Suprapubic skin (tissue), 4 donors: ENCODE results near the gene UBE2QL1. TPM values are rescaled to one million over a fixed set of nuclear protein-coding genes. Genes with fewer than 3 reads are reported as not detected.

Experiments used
- DNase-seq, 2 donors: peaks; one replicate each; pipeline ENCODE4 v3.0.0-alpha.2; 2019; ENCODE audit warnings: low spot score in 2 of 2
- H3K27ac ChIP-seq: fragments of 200-600 bp; sonication (generic); one replicate; pipeline ENCODE4 v1.5.1; 2019
- H3K27me3 ChIP-seq: fragments of 200-600 bp; sonication (generic); one replicate; pipeline ENCODE4 v1.5.1; 2019
- H3K36me3 ChIP-seq: fragments of 200-600 bp; sonication (generic); one replicate; pipeline ENCODE4 v1.5.1; 2019
- H3K4me1 ChIP-seq: fragments of 200-600 bp; sonication (generic); one replicate; pipeline ENCODE4 v1.5.1; 2019
- H3K4me3 ChIP-seq: fragments of 200-600 bp; sonication (generic); one replicate; pipeline ENCODE4 v1.5.1; 2019; ENCODE audit warnings: mild to moderate bottlenecking
- H3K9me3 ChIP-seq: fragments of 200-600 bp; sonication (generic); one replicate; pipeline ENCODE4 v1.5.1; 2019
- EP300 ChIP-seq: sonication (generic); formaldehyde crosslinking; IDR thresholded peaks from one replicate; pipeline ENCODE4 v1.6.1; 2017; ENCODE audit warnings: antibody characterized with exemption
- POLR2A ChIP-seq, 2 donors: fragments of 450-650 bp; IDR thresholded peaks; one replicate each; pipeline ENCODE4 v1.6.1; 2017; ENCODE audit warnings: antibody characterized with exemption in 2 of 2, mild to moderate bottlenecking in 2 of 2, moderate library complexity in 2 of 2
- POLR2AphosphoS5 ChIP-seq, 3 donors: sonication (generic); formaldehyde crosslinking; IDR thresholded peaks; one replicate each; pipeline ENCODE4 v1.6.1; 2017; ENCODE audit warnings: antibody characterized with exemption in 3 of 3
- WGBS: methylation state at CpG from one replicate; pipeline ENCODE4 v1.1.5; 2018; 5-methylcytosine and 5-hydroxymethylcytosine counted together
- total RNA-seq, 4 donors: library from RNA; depleted of rRNA; stranded (reverse); fragments of >200 nt; gene quantifications; one replicate each; pipeline ENCODE4 v1.1.0, GENCODE V29; 2016
- TF ChIP-seq, protein P1 (sequence below), 2 donors: fragments of 200-600 bp in 1 of 2; fragments of 450-650 bp in 1 of 2; sonication (generic) in 1 of 2; IDR thresholded peaks; one replicate each; pipeline ENCODE4 v1.5.1; 2016 to 2019; ENCODE audit warnings: antibody characterized with exemption in 2 of 2, mild to moderate bottlenecking in 1 of 2, moderate library complexity in 1 of 2

Gene UBE2QL1
- total RNA-seq, 4 donors from 2014 or later: 1.1 to 5.0 (median 3.2) TPM

DNA sequence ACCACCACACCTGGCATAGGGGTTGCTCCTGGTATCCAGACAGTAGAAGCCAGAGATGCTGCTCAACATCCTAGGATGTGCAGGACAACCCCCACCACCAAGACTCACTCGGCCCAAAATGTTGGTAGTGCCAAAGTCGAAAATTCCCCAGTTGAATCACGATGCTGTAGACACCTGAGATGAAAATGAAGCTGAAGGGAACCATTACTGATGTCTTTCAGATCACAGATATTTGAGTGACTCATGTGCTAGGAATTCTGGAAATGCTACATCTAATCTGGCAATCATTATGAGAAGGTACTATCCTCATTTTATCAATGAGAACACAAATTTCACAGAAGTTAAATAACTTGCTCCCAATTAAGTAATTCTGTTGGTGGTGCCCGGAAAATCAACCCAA lies 21.0 kb upstream of the UBE2QL1 start:
- TF ChIP-seq EP300 (no peak), POLR2AphosphoS5 (IDR thresholded peaks at IDR 0.05) (no peak), POLR2A (IDR thresholded peaks at IDR 0.05) (no peak)
- TF ChIP-seq, protein P1, sequence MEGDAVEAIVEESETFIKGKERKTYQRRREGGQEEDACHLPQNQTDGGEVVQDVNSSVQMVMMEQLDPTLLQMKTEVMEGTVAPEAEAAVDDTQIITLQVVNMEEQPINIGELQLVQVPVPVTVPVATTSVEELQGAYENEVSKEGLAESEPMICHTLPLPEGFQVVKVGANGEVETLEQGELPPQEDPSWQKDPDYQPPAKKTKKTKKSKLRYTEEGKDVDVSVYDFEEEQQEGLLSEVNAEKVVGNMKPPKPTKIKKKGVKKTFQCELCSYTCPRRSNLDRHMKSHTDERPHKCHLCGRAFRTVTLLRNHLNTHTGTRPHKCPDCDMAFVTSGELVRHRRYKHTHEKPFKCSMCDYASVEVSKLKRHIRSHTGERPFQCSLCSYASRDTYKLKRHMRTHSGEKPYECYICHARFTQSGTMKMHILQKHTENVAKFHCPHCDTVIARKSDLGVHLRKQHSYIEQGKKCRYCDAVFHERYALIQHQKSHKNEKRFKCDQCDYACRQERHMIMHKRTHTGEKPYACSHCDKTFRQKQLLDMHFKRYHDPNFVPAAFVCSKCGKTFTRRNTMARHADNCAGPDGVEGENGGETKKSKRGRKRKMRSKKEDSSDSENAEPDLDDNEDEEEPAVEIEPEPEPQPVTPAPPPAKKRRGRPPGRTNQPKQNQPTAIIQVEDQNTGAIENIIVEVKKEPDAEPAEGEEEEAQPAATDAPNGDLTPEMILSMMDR (IDR thresholded peaks at IDR 0.05): no peak
- no peak overlapping the region for H3K4me3 ChIP-seq
- peaks cover 14% of the 10 kb centered on the region for H3K27me3 ChIP-seq
- 54% methylated on average over 4 of the region's 4 CpGs for WGBS
- no peaks in the 10 kb centered on the region for H3K4me1 ChIP-seq
- no peaks in the 10 kb centered on the region for H3K9me3 ChIP-seq
- H3K27ac ChIP-seq: no peak overlapping the region
- no peak for DNase-seq
- no peaks in the 10 kb centered on the region for H3K36me3 ChIP-seq

DNA sequence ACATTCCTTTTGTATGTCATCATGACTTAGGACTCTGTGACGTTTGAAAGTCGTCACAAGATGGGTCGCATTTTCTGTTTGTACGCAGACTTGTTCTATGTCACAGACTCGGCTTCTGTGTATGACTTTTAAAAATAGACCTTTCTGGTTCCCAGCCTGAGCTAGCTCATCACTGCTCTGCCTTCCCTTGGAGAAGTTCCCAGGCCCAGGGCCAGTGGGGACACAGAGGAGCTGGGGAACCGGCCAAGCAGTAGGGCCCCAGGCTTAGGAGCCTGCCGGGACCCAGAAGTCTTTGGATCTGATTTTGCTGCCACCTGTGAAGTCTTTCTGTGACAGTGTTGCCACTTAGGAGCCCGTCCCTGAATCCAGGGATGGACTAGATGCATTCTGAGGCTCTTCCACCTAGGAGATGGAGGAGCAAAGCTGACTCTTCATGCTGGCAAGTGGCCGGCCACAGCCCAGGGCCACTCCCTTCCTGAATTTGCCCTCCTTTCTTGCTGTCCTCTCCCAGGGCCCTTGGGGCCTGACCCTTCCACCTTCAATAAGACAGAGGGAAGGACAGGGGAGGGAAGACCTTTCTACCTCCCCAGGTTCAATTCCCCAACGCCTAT lies 18.1 kb upstream of the UBE2QL1 start:
- no peaks in the 10 kb centered on the region for H3K9me3 ChIP-seq
- H3K27me3 ChIP-seq: peaks cover 14% of the 10 kb centered on the region
- no peaks in the 10 kb centered on the region for H3K36me3 ChIP-seq
- no peak overlapping the region for H3K4me3 ChIP-seq
- no peaks in the 10 kb centered on the region for H3K4me1 ChIP-seq
- TF ChIP-seq, protein P1 (IDR thresholded peaks at IDR 0.05): no peak
- no peak for TF ChIP-seq POLR2AphosphoS5 (IDR thresholded peaks at IDR 0.05)
- no peak for TF ChIP-seq POLR2A (IDR thresholded peaks at IDR 0.05)
- TF ChIP-seq EP300: no peak
- H3K27ac ChIP-seq: no peak overlapping the region
- DNase-seq: no peak
- WGBS: 37% methylated on average over 9 of the region's 10 CpGs

DNA sequence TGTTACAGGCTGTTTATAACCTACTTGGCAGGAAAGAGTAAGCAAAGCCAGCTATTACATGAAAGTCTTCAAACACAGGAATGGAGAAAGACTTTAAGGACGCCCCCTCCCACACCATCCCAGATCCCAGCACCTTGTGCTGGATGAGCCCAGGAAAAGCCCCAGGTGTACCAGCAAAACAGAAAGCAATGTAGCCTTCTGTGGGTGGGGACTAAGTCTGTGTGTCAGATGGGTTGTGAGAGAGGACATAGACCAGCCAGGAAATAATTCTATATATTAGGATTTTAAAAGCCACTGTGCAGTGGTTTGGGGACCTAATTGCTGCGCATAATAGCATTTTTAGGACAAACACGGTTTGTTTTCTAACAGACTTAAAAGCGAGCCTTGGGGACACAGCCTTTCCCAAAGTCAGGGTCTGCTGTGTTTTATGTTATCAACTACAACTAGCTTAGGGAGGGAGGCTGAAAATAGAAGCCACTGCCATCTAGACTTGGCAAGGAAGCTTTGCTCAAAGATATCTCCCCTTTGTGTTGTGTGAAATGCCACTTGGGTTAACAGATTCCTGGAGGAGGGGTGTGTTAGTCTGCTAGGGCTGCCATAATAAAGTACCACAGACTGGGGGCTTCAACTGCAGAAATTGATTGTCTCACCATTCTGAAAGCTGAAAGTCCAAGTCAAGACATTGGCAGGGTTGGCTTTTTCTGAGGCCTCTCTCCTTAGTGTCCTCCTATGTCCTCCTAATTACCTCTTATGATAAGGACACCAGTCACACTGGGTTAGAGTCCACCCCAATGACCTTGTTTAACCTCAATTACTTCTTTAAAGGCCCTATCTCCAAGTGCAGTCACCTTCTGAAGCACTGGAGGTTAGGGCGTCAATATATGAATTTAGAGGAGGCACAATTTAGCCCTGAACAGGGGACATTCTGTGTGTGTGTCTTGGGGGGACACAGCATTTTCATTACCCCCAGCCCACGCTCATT lies 17.2 kb upstream of the UBE2QL1 start:
- WGBS: 82% methylated on average over 6 of the region's 6 CpGs
- TF ChIP-seq, protein P1 (IDR thresholded peaks at IDR 0.05): no peak
- Histone ChIP-seq H3K9me3 (no peaks in the 10 kb centered on the region), H3K27ac (no peak overlapping the region), H3K4me1 (no peaks in the 10 kb centered on the region), H3K4me3 (no peak overlapping the region), H3K36me3 (no peaks in the 10 kb centered on the region), H3K27me3 (peaks cover 14% of the 10 kb centered on the region)
- DNase-seq: no peak

DNA sequence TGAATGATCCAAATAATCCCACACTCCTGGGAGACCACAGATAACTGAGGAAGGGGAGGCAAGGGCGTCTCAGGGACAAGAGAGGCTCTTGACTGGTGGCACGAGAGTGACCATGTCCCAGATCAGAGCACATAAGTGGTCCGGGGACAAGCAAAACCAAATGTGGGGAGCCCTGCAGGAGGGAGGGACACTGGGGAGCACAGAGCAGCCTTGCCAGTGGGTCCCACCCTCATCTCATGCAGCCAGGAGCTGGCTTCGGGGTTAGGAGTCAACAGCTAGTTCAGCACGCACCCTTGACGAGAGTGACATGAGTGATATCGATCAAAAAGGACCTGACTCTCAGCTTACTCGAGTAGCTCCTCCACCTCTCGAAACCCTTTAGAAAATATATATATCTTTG lies 16.5 kb upstream of the UBE2QL1 start:
- no peak for DNase-seq
- Histone ChIP-seq H3K36me3 (no peaks in the 10 kb centered on the region), H3K27ac (no peak overlapping the region), H3K9me3 (no peaks in the 10 kb centered on the region), H3K4me1 (no peaks in the 10 kb centered on the region), H3K4me3 (no peak overlapping the region), H3K27me3 (peaks cover 14% of the 10 kb centered on the region)
- WGBS: 55% methylated on average over 8 of the region's 9 CpGs
- no peak for TF ChIP-seq POLR2A (IDR thresholded peaks at IDR 0.05)
- TF ChIP-seq, protein P1 (IDR thresholded peaks at IDR 0.05): no peak
- TF ChIP-seq EP300: no peak
- no peak for TF ChIP-seq POLR2AphosphoS5 (IDR thresholded peaks at IDR 0.05)

DNA sequence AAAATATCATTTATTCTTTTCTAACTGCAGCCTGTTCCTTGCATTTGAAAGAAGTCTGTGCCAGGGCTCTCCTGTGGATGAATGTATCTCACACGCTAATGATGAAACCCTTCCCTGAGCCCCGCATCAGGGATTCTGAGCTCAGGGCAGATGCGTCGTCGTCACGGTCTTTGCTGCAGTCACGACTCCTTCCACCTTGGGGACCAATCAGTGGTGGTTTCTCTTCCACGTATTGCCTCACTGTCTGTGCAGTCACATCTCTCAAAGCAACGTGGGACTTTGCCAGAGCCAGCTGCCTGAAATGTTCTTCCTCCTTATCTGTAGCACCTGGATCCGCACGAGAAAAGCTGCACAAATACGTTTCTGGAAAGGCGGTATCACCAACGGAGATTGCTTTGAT lies 13.9 kb upstream of the UBE2QL1 start:
- no peak for DNase-seq
- Histone ChIP-seq H3K27me3 (peaks cover 14% of the 10 kb centered on the region), H3K36me3 (no peaks in the 10 kb centered on the region), H3K4me1 (no peaks in the 10 kb centered on the region), H3K9me3 (no peaks in the 10 kb centered on the region), H3K4me3 (no peak overlapping the region), H3K27ac (no peak overlapping the region)
- WGBS: 77% methylated on average over 14 of the region's 14 CpGs
- TF ChIP-seq EP300 (no peak), POLR2AphosphoS5 (IDR thresholded peaks at IDR 0.05) (no peak), POLR2A (IDR thresholded peaks at IDR 0.05) (no peak)
- TF ChIP-seq, protein P1 (IDR thresholded peaks at IDR 0.05): no peak
